Measurements from ENCODE around the gene MAIP1.

- TF ChIP-seq CSDC2 (CRISPR knock-in tag; IDR thresholded peaks at IDR 0.05) = no peak
- TF ChIP-seq PPARA (CRISPR knock-in tag; IDR thresholded peaks at IDR 0.05; ENCODE audit: borderline replicate concordance) = no peak
- TF ChIP-seq RARB (CRISPR knock-in tag; IDR thresholded peaks at IDR 0.05) = no peak
Measured at GRCh38 chr2:199943373-199943772, 12.0 kb upstream of the MAIP1 start.
